DND-41 (cell line): ENCODE results near the gene MAML3.

Source experiments
- ATAC-seq: fragments of 200-7000 bp; cut with Tn5 transposase; 3 replicates; pipeline ENCODE4 v1.9.1; 2021; ENCODE audit warnings: low read depth; ENCODE audit not compliant: insufficient read depth
- DNase-seq: peaks from one replicate; pipeline ENCODE4 v3.0.0-alpha.2; 2020
- H2AFZ ChIP-seq: 2 replicates; pipeline ENCODE4 v1.6.0; 2012; ENCODE audit warnings: low read depth, low read length
- H3K27ac ChIP-seq: 2 replicates; pipeline ENCODE4 v1.5.1; 2012; ENCODE audit warnings: low read length, inconsistent platforms
- H3K27me3 ChIP-seq: fragments of 200-600 bp; sonication (generic); 2 replicates; pipeline ENCODE4 v1.6.0; 2012; ENCODE audit warnings: low read length, mild to moderate bottlenecking, inconsistent platforms; ENCODE audit not compliant: insufficient read depth, poor library complexity
- H3K36me3 ChIP-seq: 2 replicates; pipeline ENCODE4 v1.5.1; 2012; ENCODE audit warnings: low read length, inconsistent platforms; ENCODE audit not compliant: insufficient read depth
- H3K4me1 ChIP-seq: 2 replicates; pipeline ENCODE4 v1.5.1; 2012; ENCODE audit warnings: mild to moderate bottlenecking, low read length; ENCODE audit not compliant: insufficient read depth
- H3K4me2 ChIP-seq: 2 replicates; pipeline ENCODE4 v1.6.0; 2012; ENCODE audit warnings: mild to moderate bottlenecking, moderate library complexity, low read length, inconsistent platforms; ENCODE audit not compliant: insufficient read depth
- H3K4me3 ChIP-seq, 2 experiments: fragments of 200-600 bp in 1 of 2; shearing (Covaris generic) in 1 of 2; 2 replicates each; pipeline ENCODE4 v1.5.1; 2012 to 2016; ENCODE audit warnings: inconsistent platforms in 2 of 2, low read length in 2 of 2, mild to moderate bottlenecking in 2 of 2, low read depth in 1 of 2, moderate library complexity in 1 of 2
- H3K79me2 ChIP-seq: 2 replicates; pipeline ENCODE4 v1.6.0; 2012; ENCODE audit warnings: low read length, inconsistent platforms; ENCODE audit not compliant: insufficient read depth
- H3K9ac ChIP-seq: 2 replicates; pipeline ENCODE4 v1.6.0; 2012; ENCODE audit warnings: low read depth, mild to moderate bottlenecking, inconsistent platforms, low read length, moderate library complexity
- H3K9me3 ChIP-seq: 2 replicates; pipeline ENCODE4 v1.5.1; 2012; ENCODE audit warnings: low read length, moderate library complexity, mild to moderate bottlenecking, inconsistent platforms; ENCODE audit not compliant: insufficient read depth, severe bottlenecking
- H4K20me1 ChIP-seq: 2 replicates; pipeline ENCODE4 v1.6.0; 2012; ENCODE audit warnings: low read length; ENCODE audit not compliant: insufficient read depth
- EZH2 ChIP-seq: IDR thresholded peaks from 3 replicates; pipeline ENCODE4 v1.6.1; 2012; ENCODE audit warnings: borderline replicate concordance, low read depth, mild to moderate bottlenecking, moderate library complexity, low read length, inconsistent platforms; ENCODE audit not compliant: severe bottlenecking
- TF ChIP-seq, protein P1 (sequence below): IDR thresholded peaks from 2 replicates; pipeline ENCODE4 v1.5.1; 2012; ENCODE audit warnings: borderline replicate concordance, low read length, moderate library complexity, mild to moderate bottlenecking; ENCODE audit not compliant: poor library complexity, severe bottlenecking; ENCODE audit errors: extremely low read depth

MAML3 gene

DNA sequence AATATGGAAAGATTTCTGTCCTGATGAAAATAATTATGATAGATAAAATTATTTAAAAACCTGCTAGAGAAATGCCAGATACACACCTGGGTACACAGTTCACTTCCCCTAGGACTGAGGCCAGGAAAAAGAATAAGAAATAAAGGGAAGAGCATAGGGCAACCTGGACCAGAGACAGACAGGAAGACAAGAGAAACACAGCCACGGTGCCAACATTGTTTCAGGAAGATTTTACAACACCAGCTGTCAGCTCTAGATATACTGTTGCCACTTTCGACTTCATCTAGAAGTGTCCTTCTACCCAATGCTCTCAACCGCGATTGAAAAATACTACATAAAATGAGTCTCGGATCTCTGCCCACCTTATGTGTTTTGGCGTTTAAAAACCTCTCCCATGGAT, 128.5 kb downstream of the MAML3 start:
- Histone ChIP-seq H3K27ac (no peak overlapping the region), H3K79me2 (no peaks in the 10 kb centered on the region), H4K20me1 (no peaks in the 10 kb centered on the region), H3K27me3 (no peaks in the 10 kb centered on the region), H3K9ac (no peak overlapping the region), H3K36me3 (no peaks in the 10 kb centered on the region), H3K4me1 (no peaks in the 10 kb centered on the region), H2AFZ (no peak overlapping the region), H3K4me3 (no peak overlapping the region), H3K9me3 (no peaks in the 10 kb centered on the region), H3K4me2 (no peak overlapping the region)
- no peak for ATAC-seq
- DNase-seq = no peak
- no peak for TF ChIP-seq EZH2
- TF ChIP-seq, protein P1, sequence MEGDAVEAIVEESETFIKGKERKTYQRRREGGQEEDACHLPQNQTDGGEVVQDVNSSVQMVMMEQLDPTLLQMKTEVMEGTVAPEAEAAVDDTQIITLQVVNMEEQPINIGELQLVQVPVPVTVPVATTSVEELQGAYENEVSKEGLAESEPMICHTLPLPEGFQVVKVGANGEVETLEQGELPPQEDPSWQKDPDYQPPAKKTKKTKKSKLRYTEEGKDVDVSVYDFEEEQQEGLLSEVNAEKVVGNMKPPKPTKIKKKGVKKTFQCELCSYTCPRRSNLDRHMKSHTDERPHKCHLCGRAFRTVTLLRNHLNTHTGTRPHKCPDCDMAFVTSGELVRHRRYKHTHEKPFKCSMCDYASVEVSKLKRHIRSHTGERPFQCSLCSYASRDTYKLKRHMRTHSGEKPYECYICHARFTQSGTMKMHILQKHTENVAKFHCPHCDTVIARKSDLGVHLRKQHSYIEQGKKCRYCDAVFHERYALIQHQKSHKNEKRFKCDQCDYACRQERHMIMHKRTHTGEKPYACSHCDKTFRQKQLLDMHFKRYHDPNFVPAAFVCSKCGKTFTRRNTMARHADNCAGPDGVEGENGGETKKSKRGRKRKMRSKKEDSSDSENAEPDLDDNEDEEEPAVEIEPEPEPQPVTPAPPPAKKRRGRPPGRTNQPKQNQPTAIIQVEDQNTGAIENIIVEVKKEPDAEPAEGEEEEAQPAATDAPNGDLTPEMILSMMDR = no peak

DNA sequence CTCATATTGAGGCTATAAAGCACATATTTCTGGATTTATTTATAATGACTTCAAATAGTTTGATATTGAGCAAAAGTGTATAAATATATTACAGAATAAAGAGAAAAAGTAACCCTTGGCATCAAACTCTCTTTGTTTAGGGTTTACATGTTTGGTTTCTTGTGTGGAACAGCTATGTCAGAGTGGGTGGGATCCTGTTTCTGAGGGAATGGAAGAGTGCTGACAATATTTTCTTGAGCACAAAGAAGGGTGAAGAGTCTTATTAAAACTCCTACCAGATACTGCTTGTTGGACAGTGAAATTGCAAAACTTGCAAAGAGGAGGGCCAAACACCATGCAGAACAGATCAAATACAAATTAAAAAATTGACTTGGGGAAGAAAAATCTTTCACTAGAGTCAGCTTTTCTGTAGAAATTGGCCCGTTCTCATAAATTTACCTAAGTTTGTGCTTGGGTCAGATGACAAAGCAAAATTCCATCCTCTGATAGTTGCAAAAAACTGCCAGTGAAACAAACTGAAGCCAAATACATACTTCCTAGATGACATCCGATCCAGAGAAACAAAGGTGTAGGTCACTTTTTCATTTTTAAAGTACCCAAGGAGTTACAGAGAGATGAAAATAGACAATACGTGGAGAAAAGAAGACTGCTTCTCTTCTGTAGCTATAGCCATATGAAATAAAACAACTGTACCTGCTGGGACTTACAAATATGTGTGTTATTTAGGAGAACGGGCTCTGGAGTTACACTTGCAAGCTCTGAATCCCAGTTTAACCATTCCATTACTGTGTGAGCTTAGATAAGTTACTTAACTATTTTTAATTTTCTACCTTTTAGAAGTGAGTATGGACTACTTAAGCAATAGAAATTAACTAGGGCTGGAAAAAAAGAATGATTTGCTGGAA, 133.3 kb downstream of the MAML3 start:
- Histone ChIP-seq H3K79me2 (no peaks in the 10 kb centered on the region), H3K36me3 (no peaks in the 10 kb centered on the region), H4K20me1 (no peaks in the 10 kb centered on the region), H2AFZ (no peak overlapping the region), H3K4me1 (no peaks in the 10 kb centered on the region), H3K4me2 (no peak overlapping the region), H3K27me3 (no peaks in the 10 kb centered on the region), H3K9me3 (no peaks in the 10 kb centered on the region), H3K27ac (no peak overlapping the region), H3K4me3 (no peak overlapping the region), H3K9ac (no peak overlapping the region)
- ATAC-seq (no peak), DNase-seq (no peak)
- TF ChIP-seq EZH2 = no peak
- TF ChIP-seq, protein P1 = no peak

DNA sequence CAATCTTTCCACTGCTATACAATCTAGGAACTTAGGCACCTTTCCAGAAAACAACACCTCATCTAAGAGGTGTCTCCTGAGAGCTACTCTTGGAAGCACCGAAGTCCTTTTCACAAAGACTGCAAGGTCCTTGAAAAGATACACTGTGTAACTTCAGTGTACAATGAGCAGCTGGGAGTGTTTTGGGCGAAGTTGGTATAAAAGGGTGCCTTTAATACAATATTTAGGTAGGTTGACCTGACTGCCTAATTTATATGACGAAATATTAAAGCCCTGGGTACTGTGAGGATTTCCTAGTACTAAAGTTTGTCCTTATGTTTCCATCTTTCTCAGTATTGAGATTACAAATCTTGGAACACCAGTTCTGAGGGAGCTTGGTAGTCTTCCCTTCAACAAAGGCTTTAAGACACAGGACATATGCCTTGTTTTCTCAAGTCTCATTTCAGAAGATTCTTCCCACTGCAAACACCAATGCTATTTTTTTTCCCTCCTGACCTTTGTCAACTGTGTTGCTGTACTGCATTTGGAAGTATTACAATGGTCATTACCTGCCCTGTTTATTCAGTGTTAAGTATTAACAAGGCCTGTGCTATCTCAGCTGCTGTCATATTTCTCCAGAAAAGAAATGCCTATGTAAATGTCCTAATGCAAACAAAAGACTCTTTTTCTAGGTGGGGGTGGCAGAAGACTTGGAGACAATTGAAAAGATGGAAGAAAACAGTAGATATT, 134.2 kb downstream of the MAML3 start:
- Histone ChIP-seq H2AFZ (no peak overlapping the region), H3K4me3 (no peak overlapping the region), H3K9ac (no peak overlapping the region), H3K4me1 (no peaks in the 10 kb centered on the region), H4K20me1 (no peaks in the 10 kb centered on the region), H3K27ac (no peak overlapping the region), H3K27me3 (no peaks in the 10 kb centered on the region), H3K36me3 (no peaks in the 10 kb centered on the region), H3K9me3 (no peaks in the 10 kb centered on the region), H3K4me2 (no peak overlapping the region), H3K79me2 (no peaks in the 10 kb centered on the region)
- TF ChIP-seq EZH2 = no peak
- TF ChIP-seq, protein P1 = no peak
- no peak for DNase-seq
- no peak for ATAC-seq
